Medulla oblongata (tissue), 1 donor: Measurements from ENCODE around the gene OR10G4.
"Not testable (repeated sequence)": the region's sequence is repeated elsewhere in the genome, so short reads cannot be mapped to it uniquely, and the experiment has no call there.

ENCODE experiments used
- DNase-seq: peaks from one replicate; pipeline ENCODE4 v3.0.0-alpha.2; 2015; ENCODE audit errors: extremely low spot score

The OR10G4 gene, protein sequence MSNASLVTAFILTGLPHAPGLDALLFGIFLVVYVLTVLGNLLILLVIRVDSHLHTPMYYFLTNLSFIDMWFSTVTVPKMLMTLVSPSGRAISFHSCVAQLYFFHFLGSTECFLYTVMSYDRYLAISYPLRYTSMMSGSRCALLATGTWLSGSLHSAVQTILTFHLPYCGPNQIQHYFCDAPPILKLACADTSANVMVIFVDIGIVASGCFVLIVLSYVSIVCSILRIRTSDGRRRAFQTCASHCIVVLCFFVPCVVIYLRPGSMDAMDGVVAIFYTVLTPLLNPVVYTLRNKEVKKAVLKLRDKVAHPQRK

GRCh38 chr11:124012697-124013096 is at the start of gene OR10G4:
OR10G4 (plus strand) TSS chr11:124012997; CDS start chr11:124015575, 2,578 bp downstream.
- no peak for DNase-seq

GRCh38 chr11:123973816-123974215 is 39.0 kb upstream of the OR10G4 start:
- DNase-seq, result no peak

DNA sequence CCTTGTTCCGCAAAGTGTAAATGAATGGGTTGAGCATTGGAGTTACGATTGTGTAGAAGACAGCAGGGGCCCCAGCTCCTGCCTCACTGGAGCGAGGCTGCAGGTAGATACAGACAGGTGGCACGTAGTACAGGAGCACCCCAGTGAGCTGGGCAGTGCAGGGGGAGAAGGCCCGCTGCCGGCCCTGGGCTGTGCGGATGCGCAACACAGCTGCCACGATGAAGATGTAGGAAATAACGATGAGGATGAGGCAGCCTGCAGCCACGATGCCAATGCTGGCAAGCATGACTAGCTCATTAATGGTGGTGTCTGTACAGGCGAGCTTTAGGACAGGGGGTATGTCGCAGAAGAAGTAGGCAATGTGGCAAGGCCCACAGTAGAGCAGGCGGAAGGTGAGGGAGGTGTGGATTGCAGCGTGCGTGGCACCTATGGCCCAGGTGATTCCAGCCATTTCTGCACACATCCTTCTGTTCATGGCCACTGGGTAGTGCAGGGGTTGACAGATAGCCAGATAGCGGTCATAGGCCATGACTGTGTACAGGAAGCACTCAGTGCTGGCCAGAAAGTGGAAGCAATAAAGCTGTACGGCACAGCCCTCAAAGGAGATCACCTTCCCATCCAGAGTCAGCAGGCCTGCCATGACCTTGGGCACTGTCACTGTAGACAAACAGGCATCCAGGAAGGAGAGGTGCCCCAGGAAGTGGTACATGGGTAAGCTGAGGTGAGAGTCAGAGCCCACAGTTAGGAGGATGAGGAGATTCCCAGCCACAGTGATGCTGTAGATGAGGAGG is 35.8 kb upstream of the OR10G4 start:
- DNase-seq, result no peak

GRCh38 chr11:123977731-123978347 is 35.0 kb upstream of the OR10G4 start, which contains the start of gene OR10S1:
OR10S1 (minus strand) TSS chr11:123977781; CDS start chr11:123977664, 117 bp downstream.
- DNase-seq, result no peak

- DNase-seq, result no peak
These were observed 33.5 kb upstream of the OR10G4 start for GRCh38 chr11:123979311-123979710.

- DNase-seq, result no peak
These were observed 17.7 kb upstream of the OR10G4 start, which contains the start of gene OR10G6 for GRCh38 chr11:123995119-123995518. OR10G6 (minus strand) TSS chr11:123995161; CDS start chr11:123995161, 0 bp downstream.

GRCh38 chr11:124015837-124016236 is 3.0 kb downstream of the OR10G4 start:
- DNase-seq, result not testable (repeated sequence)

GRCh38 chr11:124026498-124026897 is 13.7 kb downstream of the OR10G4 start, which contains the start of gene OR10G8:
OR10G8 (plus strand) TSS chr11:124026798; CDS start chr11:124029623, 2,825 bp downstream.
- no peak for DNase-seq

DNA sequence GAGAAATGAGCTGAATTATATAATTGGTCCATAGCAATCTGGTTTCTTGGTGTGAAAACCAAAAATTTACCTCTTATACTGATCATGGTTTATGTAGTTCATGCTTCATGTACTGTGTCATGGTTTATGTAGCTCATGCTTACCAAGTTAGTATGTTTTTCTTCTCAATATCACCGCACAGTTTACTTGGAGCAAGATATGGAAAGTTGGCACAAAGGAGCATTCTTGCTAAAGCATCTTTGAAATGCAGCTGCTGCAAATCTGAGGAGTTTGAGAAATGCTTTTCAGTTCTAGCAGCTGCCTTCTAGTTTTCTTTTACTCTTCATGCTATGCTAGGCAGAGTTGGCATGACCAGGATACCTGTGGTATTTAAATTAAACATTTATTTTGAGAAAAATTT is 23.9 kb downstream of the OR10G4 start:
- no peak for DNase-seq

- no peak for DNase-seq
These were observed 26.8 kb downstream of the OR10G4 start for GRCh38 chr11:124039557-124039956.

DNA sequence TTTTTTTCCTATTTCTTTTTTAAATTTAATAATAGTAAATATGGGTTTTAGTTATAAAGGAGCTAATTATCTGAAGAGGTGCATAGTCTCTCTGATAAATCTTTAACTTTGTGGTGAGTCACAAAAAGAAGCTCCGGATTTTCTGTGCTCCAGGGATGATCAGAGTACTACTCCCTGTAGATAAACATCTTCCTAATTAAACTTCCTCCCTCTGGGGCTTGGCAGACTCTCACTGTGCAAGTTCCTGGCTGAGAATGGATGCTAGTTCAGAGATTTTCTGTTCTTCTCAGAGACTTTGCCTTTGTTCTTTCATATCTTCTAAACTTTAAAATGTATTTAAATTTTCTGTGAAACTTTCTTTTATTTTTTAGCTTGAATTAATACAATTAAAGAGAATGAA is 28.5 kb downstream of the OR10G4 start, which contains the start of gene OR10G7:
Gene OR10G7, minus strand, starts transcription at position 72 of the 400 bp plus-strand sequence. CDS start 2,324 bp downstream, outside the sequence.
- DNase-seq, result no peak

DNA sequence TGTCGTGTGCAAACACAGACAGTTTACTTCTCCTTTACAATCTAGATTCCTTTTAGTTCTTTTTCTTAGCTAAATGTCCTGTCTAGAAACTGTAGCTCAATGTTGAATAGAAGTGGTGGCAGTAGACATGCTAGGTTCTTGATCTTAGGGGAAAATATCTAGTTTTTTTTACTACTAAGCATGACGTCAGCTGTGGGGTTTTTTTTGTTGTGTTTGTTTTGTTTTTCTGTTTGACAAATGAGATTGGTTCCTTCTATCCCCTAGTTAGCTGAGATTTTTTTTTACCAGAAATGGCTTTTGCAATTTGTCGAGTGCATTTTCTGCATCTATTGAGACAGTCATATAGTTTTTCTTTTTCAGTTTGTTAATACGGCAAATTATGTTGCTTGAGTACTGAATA is 30.6 kb downstream of the OR10G4 start:
- DNase-seq, result no peak

- no peak for DNase-seq
These were observed 38.0 kb downstream of the OR10G4 start for GRCh38 chr11:124050748-124051147.

DNA sequence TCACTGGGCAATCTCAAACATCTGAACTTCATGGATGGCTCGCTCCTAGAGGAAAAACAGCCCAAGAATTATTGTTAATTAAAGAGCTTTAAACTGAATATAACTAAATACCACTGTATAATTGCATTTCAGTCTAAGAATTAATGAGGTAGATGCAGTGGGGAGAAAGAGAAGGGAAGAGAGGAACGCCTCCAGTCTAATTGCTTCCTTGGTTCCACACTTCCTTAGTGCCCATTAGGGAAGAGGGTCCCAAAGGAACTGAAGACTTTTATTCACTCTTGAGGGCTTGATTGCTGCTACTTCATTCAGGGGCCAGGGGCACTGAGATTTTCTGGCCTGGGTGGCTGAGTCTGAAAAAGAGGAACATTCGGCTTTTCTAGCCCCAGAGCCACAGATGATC is 40.2 kb downstream of the OR10G4 start:
- DNase-seq, result no peak
